ENCODE measurements around the gene OTUD3. TPM values are rescaled to one million over a fixed set of nuclear protein-coding genes. Genes with fewer than 3 reads are reported as not detected.

The OTUD3 gene
- total and polyA plus RNA-seq, 9 of the 15 experiments (the other 6 are each of a cell fraction or from before 2014, with no cell fraction given): 2.0 to 16.6 (median 11.0) TPM

- TF ChIP-seq PREB (CRISPR knock-in tag; IDR thresholded peaks at IDR 0.05): no peak
- TF ChIP-seq JUNB (CRISPR knock-in tag; conservative IDR thresholded peaks at IDR 0.05): no peak
- TF ChIP-seq MYC (IDR thresholded peaks at IDR 0.05; ENCODE audit: low read depth, low read length): peak; percentile 58
- TF ChIP-seq MYC (CRISPR knock-in tag; IDR thresholded peaks at IDR 0.05; ENCODE audit: borderline replicate concordance, low read depth): no peak
- TF ChIP-seq KDM1A (IDR thresholded peaks at IDR 0.05): no peak
- no peak for TF ChIP-seq FOXJ3 (CRISPR knock-in tag; IDR thresholded peaks at IDR 0.05)
- peak; percentile 93 for TF ChIP-seq POLR2G (IDR thresholded peaks at IDR 0.05; ENCODE audit: low read depth, low read length)
- TF ChIP-seq HDAC8 (tag; IDR thresholded peaks at IDR 0.05): no peak
- TF ChIP-seq IRF2 (CRISPR knock-in tag; IDR thresholded peaks at IDR 0.05): no peak
- TF ChIP-seq RBM22 (IDR thresholded peaks at IDR 0.05; ENCODE audit: low read depth, low read length, poor library complexity, severe bottlenecking): no peak
- TF ChIP-seq ILF3 (IDR thresholded peaks at IDR 0.05; ENCODE audit: borderline replicate concordance): peak; percentile 89; the same call in 1 of the 2 replicates
- TF ChIP-seq KDM2B (CRISPR knock-in tag; IDR thresholded peaks at IDR 0.05): peak; percentile 79; the same call in 1 of the 2 replicates
- no peak for TF ChIP-seq ZNF609 (CRISPR knock-in tag; IDR thresholded peaks at IDR 0.05; ENCODE audit: borderline replicate concordance)
- TF ChIP-seq RBM25 (IDR thresholded peaks at IDR 0.05; ENCODE audit: low read depth, low read length, severe bottlenecking): no peak
- TF ChIP-seq HOMEZ (CRISPR knock-in tag; IDR thresholded peaks at IDR 0.05): no peak
- TF ChIP-seq NR1H2 (CRISPR knock-in tag; IDR thresholded peaks at IDR 0.05): no peak
- TF ChIP-seq ZFP91 (CRISPR knock-in tag; IDR thresholded peaks at IDR 0.05): no peak
- no peak for TF ChIP-seq ZNF77 (CRISPR knock-in tag; IDR thresholded peaks at IDR 0.05)
Measured at GRCh38 chr1:19882111-19883071, at the start of gene OTUD3 (continued).
